RWPE1 (cell line): ENCODE results near the gene UNC13D.
"Not testable (repeated sequence)": the region's sequence is repeated elsewhere in the genome, so short reads cannot be mapped to it uniquely, and the experiment has no call there.

ENCODE experiments used
- CTCF ChIA-PET: fragments of 350-600 bp; sonication (Branson Sonifier 250); formaldehyde crosslinking; extraction: SDS; loops from one replicate; lab custom pipeline; 2021; lab: Yijun Ruan, JAX
- POLR2A ChIA-PET: fragments of 400-600 bp; formaldehyde crosslinking; extraction: SDS; loops from one replicate; lab custom pipeline; 2020; ENCODE audit warnings: antibody characterized with exemption; ENCODE audit not compliant: low non-redundant PET; lab: Yijun Ruan, JAX
- DNase-seq: peaks from one replicate; pipeline ENCODE4 v3.0.0; 2012; ENCODE audit warnings: low spot score
- H3K27ac ChIP-seq: fragments of 450-650 bp; 2 replicates; pipeline ENCODE4 v1.5.1; 2017
- TF ChIP-seq, protein P1 (sequence below): fragments of 450-650 bp; conservative IDR thresholded peaks from 2 replicates; pipeline ENCODE4 v1.5.1; 2017; ENCODE audit warnings: low read depth, mild to moderate bottlenecking

UNC13D gene

DNA sequence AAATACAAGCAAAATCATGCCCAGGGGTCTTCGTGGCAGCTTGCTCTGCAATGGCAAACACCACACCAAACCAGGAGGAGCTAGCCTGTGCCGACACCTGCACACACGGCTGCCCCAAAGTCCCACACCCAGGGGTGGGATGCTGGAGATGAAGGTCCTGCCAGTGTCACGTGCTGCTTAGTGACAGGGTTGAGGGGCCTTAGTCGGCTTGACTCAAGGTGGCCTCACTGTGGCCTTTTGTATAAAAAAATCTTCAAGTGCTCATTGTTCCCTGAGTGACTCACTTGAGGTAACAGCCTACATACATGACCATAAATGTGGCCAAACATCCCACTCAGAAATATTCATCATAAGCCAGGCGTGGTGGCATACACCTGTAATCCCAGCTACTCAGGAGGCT, 45.2 kb upstream of the UNC13D start:
- peak overlapping the region; percentile 45 for H3K27ac ChIP-seq
- CTCF ChIA-PET = interaction anchor here (1.0 kb wide), 1 partner anchor 12 kb away, joined by 4 read pairs; the partner anchor contains the start of gene TRIM47
- POLR2A ChIA-PET = no interaction called here
- DNase-seq = no peak
- TF ChIP-seq, protein P1, sequence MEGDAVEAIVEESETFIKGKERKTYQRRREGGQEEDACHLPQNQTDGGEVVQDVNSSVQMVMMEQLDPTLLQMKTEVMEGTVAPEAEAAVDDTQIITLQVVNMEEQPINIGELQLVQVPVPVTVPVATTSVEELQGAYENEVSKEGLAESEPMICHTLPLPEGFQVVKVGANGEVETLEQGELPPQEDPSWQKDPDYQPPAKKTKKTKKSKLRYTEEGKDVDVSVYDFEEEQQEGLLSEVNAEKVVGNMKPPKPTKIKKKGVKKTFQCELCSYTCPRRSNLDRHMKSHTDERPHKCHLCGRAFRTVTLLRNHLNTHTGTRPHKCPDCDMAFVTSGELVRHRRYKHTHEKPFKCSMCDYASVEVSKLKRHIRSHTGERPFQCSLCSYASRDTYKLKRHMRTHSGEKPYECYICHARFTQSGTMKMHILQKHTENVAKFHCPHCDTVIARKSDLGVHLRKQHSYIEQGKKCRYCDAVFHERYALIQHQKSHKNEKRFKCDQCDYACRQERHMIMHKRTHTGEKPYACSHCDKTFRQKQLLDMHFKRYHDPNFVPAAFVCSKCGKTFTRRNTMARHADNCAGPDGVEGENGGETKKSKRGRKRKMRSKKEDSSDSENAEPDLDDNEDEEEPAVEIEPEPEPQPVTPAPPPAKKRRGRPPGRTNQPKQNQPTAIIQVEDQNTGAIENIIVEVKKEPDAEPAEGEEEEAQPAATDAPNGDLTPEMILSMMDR = no peak

GRCh38 chr17:75888484-75888883, 44.3 kb upstream of the UNC13D start:
- POLR2A ChIA-PET = no interaction called here
- peak overlapping the region; percentile 45 for H3K27ac ChIP-seq
- DNase-seq = no peak
- TF ChIP-seq, protein P1 = no peak
- CTCF ChIA-PET = interaction anchor here (0.6 kb wide), 1 partner anchor 255 kb away, joined by 3 read pairs; no protein-coding TSS in a partner anchor

- POLR2A ChIA-PET, DNase-seq, H3K27ac ChIP-seq: not testable (repeated sequence)
- CTCF ChIA-PET = interaction anchor here (0.6 to 0.7 kb wide), 2 partner anchors 10 to 39 kb away, joined by 3 read pairs; no protein-coding TSS in a partner anchor
Observed at GRCh38 chr17:75885860-75886259, 41.7 kb upstream of the UNC13D start.

- no peak overlapping the region for H3K27ac ChIP-seq
- CTCF ChIA-PET = interaction anchor here (0.6 kb wide), 1 partner anchor 10 kb away, joined by 3 read pairs; no protein-coding TSS in a partner anchor
- TF ChIP-seq, protein P1 = no peak
- POLR2A ChIA-PET = no interaction called here
- DNase-seq = no peak
Observed at GRCh38 chr17:75885431-75885830, 41.2 kb upstream of the UNC13D start.

DNA sequence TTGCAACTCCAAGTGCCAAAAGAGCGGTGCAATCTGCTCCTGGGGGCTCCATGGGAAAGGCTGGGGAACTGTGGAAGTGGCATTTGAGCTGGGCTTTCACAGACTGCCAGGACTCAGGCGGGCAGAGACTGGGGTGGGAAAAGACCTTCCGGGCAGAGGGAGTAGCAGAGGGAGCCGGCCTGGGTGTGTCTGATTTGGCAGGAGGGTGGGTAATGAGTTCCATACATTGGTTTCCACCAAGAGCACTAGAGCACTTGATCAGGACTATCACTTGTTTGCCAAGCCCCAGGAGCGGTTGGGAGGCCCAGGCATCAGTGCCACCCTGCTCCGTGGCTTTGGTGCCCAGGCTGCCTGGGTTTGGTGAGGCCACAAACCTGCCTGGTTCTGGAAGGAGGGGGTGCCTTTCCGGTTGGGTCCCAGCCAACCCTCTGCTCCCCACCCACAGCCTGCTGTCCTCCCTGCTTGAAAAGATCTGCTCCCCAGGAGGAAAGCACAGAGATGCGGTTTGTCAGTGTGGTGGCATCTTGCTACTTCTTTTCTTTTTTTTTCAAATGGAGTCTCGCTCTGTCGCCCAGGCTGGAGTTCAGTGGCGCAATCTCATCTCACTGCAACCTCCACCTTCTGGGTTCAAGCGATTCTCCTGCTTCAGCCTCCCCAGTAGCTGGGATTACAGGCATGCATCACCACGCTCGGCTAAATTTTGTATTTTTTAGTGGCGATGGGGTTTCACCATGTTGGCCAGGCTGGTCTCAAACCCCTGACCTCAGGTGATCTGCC, 37.7 kb upstream of the UNC13D start:
- ChIA-PET POLR2A (no interaction called here), CTCF (interaction anchor here (0.7 kb wide), 1 partner anchor 24 kb away, joined by 3 read pairs; no protein-coding TSS in a partner anchor)
- H3K27ac ChIP-seq = peak overlapping the region; percentile 58
- TF ChIP-seq, protein P1 = no peak
- DNase-seq = no peak

- TF ChIP-seq, protein P1 = no peak
- CTCF ChIA-PET = interaction anchor here (0.8 to 2.2 kb wide), 2 partner anchors 35 to 97 kb away, joined by 5 to 6 read pairs; no protein-coding TSS in a partner anchor
- POLR2A ChIA-PET = no interaction called here
- H3K27ac ChIP-seq = peak overlapping the region; percentile 42
- no peak for DNase-seq
Observed at GRCh38 chr17:75880266-75880665, 36.1 kb upstream of the UNC13D start.
